Esophagus squamous epithelium (tissue), 5 donors: ENCODE measurements around the gene SLC9A1. TPM values are rescaled to one million over a fixed set of nuclear protein-coding genes. Genes with fewer than 3 reads are reported as not detected.

Experiments
- DNase-seq: peaks from one replicate; lab custom pipeline; 2025; lab: John Stamatoyannopoulos, UW
- H3K27ac ChIP-seq, 4 donors: fragments of 200-600 bp; sonication (generic); one replicate each; pipeline ENCODE4 v1.5.1; 2016 to 2019; ENCODE audit warnings: mild to moderate bottlenecking in 1 of 4
- H3K27me3 ChIP-seq, 4 donors: fragments of 200-600 bp; sonication (generic); 1 replicate in 3 of 4; 2 replicates in 1 of 4; pipeline versions ENCODE4 v1.5.1 to v1.6.0; 2017 to 2021; ENCODE audit warnings: antibody characterized with exemption in 1 of 4
- H3K36me3 ChIP-seq, 3 donors: fragments of 200-600 bp; sonication (generic); one replicate each; pipeline ENCODE4 v1.5.1; 2016 to 2019
- H3K4me1 ChIP-seq, 3 donors: fragments of 200-600 bp; sonication (generic); one replicate each; pipeline ENCODE4 v1.5.1; 2017 to 2019
- H3K4me3 ChIP-seq, 4 donors: fragments of 200-600 bp; sonication (generic); 1 replicate in 3 of 4; 2 replicates in 1 of 4; pipeline ENCODE4 v1.5.1; 2016 to 2019; ENCODE audit warnings: mild to moderate bottlenecking in 2 of 4, moderate library complexity in 1 of 4
- H3K9me3 ChIP-seq, 3 donors: fragments of 200-600 bp; sonication (generic); one replicate each; pipeline ENCODE4 v1.5.1; 2016 to 2019
- POLR2A ChIP-seq, 4 donors: fragments of 450-650 bp; IDR thresholded peaks; one replicate each; pipeline ENCODE4 v1.6.1; 2017; ENCODE audit warnings: antibody characterized with exemption in 4 of 4, mild to moderate bottlenecking in 4 of 4, moderate library complexity in 3 of 4
- WGBS, 2 donors: methylation state at CpG; one replicate each; pipeline ENCODE4 v1.1.5; 2018; 5-methylcytosine and 5-hydroxymethylcytosine counted together
- intact Hi-C: fragments of 100-400 bp; cut with DNase I; formaldehyde crosslinking; loops from one replicate; pipeline ENCODE4 v1.15.0; 2022
- total RNA-seq, 4 donors: library from RNA; depleted of rRNA; stranded (reverse); fragments of >200 nt; gene quantifications; one replicate each; pipeline ENCODE4 v1.1.0, GENCODE V29; 2016
- TF ChIP-seq, protein P1 (sequence below), 6 experiments: fragments of 450-650 bp in 4 of 6; fragments of 200-600 bp in 2 of 6; sonication (generic) in 2 of 6; IDR thresholded peaks; one replicate each; pipeline ENCODE4 v1.5.1; 2016 to 2019; ENCODE audit warnings: antibody characterized with exemption in 6 of 6, mild to moderate bottlenecking in 4 of 6, moderate library complexity in 4 of 6
- donor health status: DM: yes; HTN: yes; CAD: no.

Gene SLC9A1
- total RNA-seq, 4 donors from 2014 or later: 11.4 to 18.8 (median 16.6) TPM

DNA sequence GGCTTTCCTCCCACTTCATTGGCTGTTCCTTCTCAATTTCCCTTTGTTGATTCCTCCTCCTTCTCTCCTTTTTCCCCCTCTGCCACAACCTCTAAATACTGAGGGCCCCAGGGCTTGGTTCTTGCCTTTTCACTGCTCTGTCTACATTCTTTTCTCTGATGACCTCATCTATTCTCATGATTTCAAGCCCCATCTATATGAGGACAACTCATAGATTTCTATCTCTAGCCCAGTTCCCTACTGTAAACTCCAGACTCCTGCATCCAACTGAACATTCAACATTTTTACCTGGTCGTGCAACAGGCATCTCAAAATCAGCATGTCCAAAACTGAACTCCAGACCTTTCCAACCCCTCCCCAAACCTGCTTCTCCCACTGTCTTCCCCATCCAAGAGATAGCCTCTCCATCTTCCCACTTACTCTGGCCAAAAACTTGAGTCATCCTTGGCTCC is 11.5 kb upstream of the SLC9A1 start:
- TF ChIP-seq, protein P1, sequence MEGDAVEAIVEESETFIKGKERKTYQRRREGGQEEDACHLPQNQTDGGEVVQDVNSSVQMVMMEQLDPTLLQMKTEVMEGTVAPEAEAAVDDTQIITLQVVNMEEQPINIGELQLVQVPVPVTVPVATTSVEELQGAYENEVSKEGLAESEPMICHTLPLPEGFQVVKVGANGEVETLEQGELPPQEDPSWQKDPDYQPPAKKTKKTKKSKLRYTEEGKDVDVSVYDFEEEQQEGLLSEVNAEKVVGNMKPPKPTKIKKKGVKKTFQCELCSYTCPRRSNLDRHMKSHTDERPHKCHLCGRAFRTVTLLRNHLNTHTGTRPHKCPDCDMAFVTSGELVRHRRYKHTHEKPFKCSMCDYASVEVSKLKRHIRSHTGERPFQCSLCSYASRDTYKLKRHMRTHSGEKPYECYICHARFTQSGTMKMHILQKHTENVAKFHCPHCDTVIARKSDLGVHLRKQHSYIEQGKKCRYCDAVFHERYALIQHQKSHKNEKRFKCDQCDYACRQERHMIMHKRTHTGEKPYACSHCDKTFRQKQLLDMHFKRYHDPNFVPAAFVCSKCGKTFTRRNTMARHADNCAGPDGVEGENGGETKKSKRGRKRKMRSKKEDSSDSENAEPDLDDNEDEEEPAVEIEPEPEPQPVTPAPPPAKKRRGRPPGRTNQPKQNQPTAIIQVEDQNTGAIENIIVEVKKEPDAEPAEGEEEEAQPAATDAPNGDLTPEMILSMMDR (IDR thresholded peaks at IDR 0.05): no peak
- TF ChIP-seq POLR2A (IDR thresholded peaks at IDR 0.05): no peak
- Histone ChIP-seq H3K9me3 (no peaks in the 10 kb centered on the region), H3K27ac (no peak overlapping the region), H3K27me3 (no peaks in the 10 kb centered on the region), H3K36me3 (no peaks in the 10 kb centered on the region), H3K4me1 (peaks cover 0 to 9% (median 5%) of the 10 kb centered on the region in 3 donors), H3K4me3 (no peak overlapping the region)
- no peak for DNase-seq
- 46 to 80% methylated on average over 1 of the region's 1 CpG for WGBS, 2 donors
- intact Hi-C loops: no loop called here

DNA sequence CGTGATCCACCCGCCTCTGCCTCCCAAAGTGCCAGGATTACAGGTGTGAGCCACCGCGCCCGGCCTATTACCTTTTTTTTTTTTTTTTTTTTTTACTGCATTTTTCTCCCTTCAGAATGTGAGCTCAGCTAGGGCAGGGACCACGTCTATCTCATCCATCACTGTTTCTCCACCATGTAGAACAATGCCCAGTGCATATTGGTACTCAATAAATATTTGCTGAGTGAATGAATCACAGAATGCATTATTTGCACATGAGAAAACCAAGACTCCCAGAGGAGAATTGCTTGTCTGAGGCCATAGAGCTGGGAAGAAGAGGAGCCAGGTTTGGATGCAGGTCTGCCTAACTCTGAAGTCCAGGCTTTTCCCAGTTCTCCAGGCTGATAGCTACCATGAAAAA is 8.2 kb upstream of the SLC9A1 start:
- no peak for DNase-seq
- Histone ChIP-seq H3K27me3 (no peaks in the 10 kb centered on the region), H3K4me1 (peaks cover 0 to 18% (median 9%) of the 10 kb centered on the region in 3 donors), H3K4me3 (no peak overlapping the region), H3K36me3 (no peaks in the 10 kb centered on the region), H3K27ac (no peak overlapping the region), H3K9me3 (no peaks in the 10 kb centered on the region)
- WGBS, 2 donors: 71 to 72% methylated on average over 6 of the region's 6 CpGs
- no peak for TF ChIP-seq POLR2A (IDR thresholded peaks at IDR 0.05)
- intact Hi-C loops: no loop called here

DNA sequence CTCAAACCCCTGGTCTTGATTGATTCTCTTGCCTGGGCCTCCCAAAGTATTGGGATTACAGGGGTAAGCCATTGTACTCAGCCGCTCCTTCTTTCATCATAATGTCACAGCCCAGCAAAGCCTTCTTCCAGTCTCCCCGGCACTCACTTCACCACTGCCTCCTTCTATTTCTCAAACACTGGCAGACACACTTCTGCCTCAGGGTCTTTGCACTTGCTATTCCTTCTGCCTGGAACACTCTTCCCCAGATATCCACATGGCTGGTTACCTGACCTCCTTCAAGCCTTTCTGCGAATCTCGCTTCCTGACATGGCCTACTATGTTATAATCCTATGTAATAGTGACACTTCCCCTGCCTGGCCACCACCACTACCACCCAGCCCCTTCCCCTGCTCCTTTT is 7.2 kb upstream of the SLC9A1 start:
- intact Hi-C loops: no loop called here
- no peak overlapping the region for H3K4me3 ChIP-seq
- H3K36me3 ChIP-seq: no peaks in the 10 kb centered on the region
- H3K27ac ChIP-seq: peak overlapping the region; percentile 55 to 80 (median 66)
- WGBS, 2 donors: 84 to 90% methylated on average over 4 of the region's 4 CpGs
- no peaks in the 10 kb centered on the region for H3K27me3 ChIP-seq
- no peaks in the 10 kb centered on the region for H3K9me3 ChIP-seq
- DNase-seq: no peak
- peaks cover 0 to 18% (median 9%) of the 10 kb centered on the region in 3 donors for H3K4me1 ChIP-seq
- TF ChIP-seq, protein P1 (IDR thresholded peaks at IDR 0.05): no peak

DNA sequence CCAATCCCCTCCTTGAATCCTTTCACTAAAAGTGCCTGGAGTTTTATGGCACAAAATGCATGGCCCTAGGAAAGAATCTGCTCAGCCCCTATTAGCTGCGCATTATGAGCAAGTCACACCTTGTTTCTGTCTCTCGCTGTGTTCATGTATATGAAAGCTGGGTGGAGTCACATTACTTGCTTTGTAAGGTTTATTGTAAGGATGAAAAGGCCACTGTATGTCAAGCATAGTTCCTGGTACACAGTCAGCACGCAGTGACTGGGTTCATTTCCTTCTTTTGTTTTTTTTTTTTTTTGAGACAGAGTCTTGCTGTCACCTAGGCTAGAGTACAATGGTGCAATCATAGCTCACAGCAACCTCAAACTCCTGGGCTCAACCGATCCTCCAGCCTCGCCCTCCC is 6.7 kb upstream of the SLC9A1 start:
- intact Hi-C loops: no loop called here
- DNase-seq: no peak
- H3K9me3 ChIP-seq: no peaks in the 10 kb centered on the region
- 14 to 26% methylated on average over 5 of the region's 5 CpGs for WGBS, 2 donors
- H3K27ac ChIP-seq: peak overlapping the region; percentile 55 to 80 (median 70)
- no peaks in the 10 kb centered on the region for H3K27me3 ChIP-seq
- no peak overlapping the region for H3K4me3 ChIP-seq
- peaks cover 0 to 18% (median 9%) of the 10 kb centered on the region in 3 donors for H3K4me1 ChIP-seq
- TF ChIP-seq POLR2A (IDR thresholded peaks at IDR 0.05): no peak
- TF ChIP-seq, protein P1 (IDR thresholded peaks at IDR 0.05): no peak
- H3K36me3 ChIP-seq: no peaks in the 10 kb centered on the region

DNA sequence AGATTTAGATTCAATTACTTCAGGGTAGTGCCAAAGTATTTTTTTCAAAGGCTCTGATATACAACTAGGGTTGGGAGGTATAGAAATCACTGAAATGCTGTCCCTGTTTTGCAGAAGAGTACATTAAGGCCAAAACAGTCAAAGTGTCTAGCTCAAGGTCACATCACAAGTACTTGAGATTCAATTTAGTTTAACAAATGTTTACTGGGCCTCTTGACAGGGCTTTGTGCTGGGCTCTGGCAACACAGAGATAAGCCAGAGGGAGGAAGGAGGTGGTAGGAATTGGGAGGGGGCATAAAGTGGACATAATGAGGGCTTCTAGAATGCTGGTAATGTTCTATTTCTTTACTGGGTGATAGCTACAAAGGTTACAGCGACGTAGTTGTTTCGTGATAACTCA is 2.3 kb upstream of the SLC9A1 start:
- DNase-seq: no peak
- intact Hi-C loops: no loop called here
- Histone ChIP-seq H3K27me3 (no peaks in the 10 kb centered on the region), H3K4me1 (peaks cover 28 to 49% (median 38%) of the 10 kb centered on the region in 3 donors), H3K9me3 (no peaks in the 10 kb centered on the region), H3K4me3 (no peak overlapping the region), H3K36me3 (no peaks in the 10 kb centered on the region), H3K27ac (no peak overlapping the region)
- TF ChIP-seq, protein P1 (IDR thresholded peaks at IDR 0.05): no peak
- no peak for TF ChIP-seq POLR2A (IDR thresholded peaks at IDR 0.05)
- 95 to 97% methylated on average over 3 of the region's 3 CpGs for WGBS, 2 donors
